OCI-LY7 (cell line): ENCODE data around the gene COL3A1. TPM values are rescaled to one million over a fixed set of nuclear protein-coding genes. Genes with fewer than 3 reads are reported as not detected.

Experiments
- BruUV-seq: library from RNA; stranded (reverse); fragments of 400-500 nt; replicated peaks from 2 replicates; lab custom pipeline; 2021; lab: Mats Ljungman, UMichigan
- CTCF ChIA-PET: fragments of 300-600 bp; sonication (Branson Sonifier 250); formaldehyde crosslinking; loops from one replicate; lab custom pipeline; 2022; ENCODE audit warnings: antibody characterized with exemption; ENCODE audit not compliant: unreplicated experiment; lab: Charles Lee
- POLR2A ChIA-PET: fragments of 300-600 bp; sonication (Branson Sonifier 250); formaldehyde crosslinking; loops from one replicate; lab custom pipeline; 2022; ENCODE audit warnings: antibody characterized with exemption; lab: Charles Lee
- DNase-seq: peaks from one replicate; pipeline ENCODE4 v3.0.0-alpha.2; 2015; ENCODE audit warnings: low spot score
- H2AFZ ChIP-seq: fragments of 200-600 bp; sonication (generic), shearing (Covaris generic); 2 replicates; pipeline ENCODE4 v1.6.1; 2014; ENCODE audit warnings: mild to moderate bottlenecking, antibody characterized with exemption, low read length, moderate library complexity
- H3K27ac ChIP-seq: fragments of 200-600 bp; sonication (generic); 2 replicates; pipeline ENCODE4 v1.5.1; 2014; ENCODE audit warnings: mixed run types, low read depth, mild to moderate bottlenecking, moderate library complexity, low read length, inconsistent platforms; ENCODE audit not compliant: poor library complexity, severe bottlenecking
- H3K36me3 ChIP-seq: fragments of 200-600 bp; sonication (generic); 2 replicates; pipeline ENCODE4 v1.6.1; 2014; ENCODE audit warnings: mild to moderate bottlenecking, antibody characterized with exemption, low read length, moderate library complexity, mixed read lengths; ENCODE audit not compliant: insufficient read depth
- H3K4me1 ChIP-seq: fragments of 200-600 bp; sonication (generic); 2 replicates; pipeline ENCODE4 v1.5.1; 2014; ENCODE audit warnings: mild to moderate bottlenecking, low read length; ENCODE audit not compliant: insufficient read depth, poor library complexity, severe bottlenecking
- H3K4me2 ChIP-seq: fragments of 200-600 bp; sonication (generic); 2 replicates; pipeline ENCODE4 v1.6.1; 2014; ENCODE audit warnings: mild to moderate bottlenecking, low read length
- H3K4me3 ChIP-seq: fragments of 200-600 bp; sonication (generic); 2 replicates; pipeline ENCODE4 v1.5.1; 2014; ENCODE audit warnings: mild to moderate bottlenecking, low read depth, low read length; ENCODE audit not compliant: poor library complexity, severe bottlenecking
- H3K79me2 ChIP-seq: fragments of 200-600 bp; sonication (generic); 2 replicates; pipeline ENCODE4 v1.6.1; 2016; ENCODE audit warnings: low read depth, mild to moderate bottlenecking, low read length, moderate library complexity, mixed read lengths; ENCODE audit not compliant: insufficient read depth
- H3K9me2 ChIP-seq: fragments of 200-600 bp; sonication (generic); 2 replicates; pipeline ENCODE4 v1.6.1; 2016; ENCODE audit warnings: mild to moderate bottlenecking, low read length, mixed read lengths; ENCODE audit not compliant: insufficient read depth
- H3K9me3 ChIP-seq: fragments of 200-600 bp; sonication (generic); 2 replicates; pipeline ENCODE4 v1.6.1; 2014; ENCODE audit warnings: mild to moderate bottlenecking, mixed run types, low read length, mixed read lengths
- H4K20me1 ChIP-seq: fragments of 200-600 bp; sonication (generic); 2 replicates; pipeline ENCODE4 v1.6.1; 2014; ENCODE audit warnings: mild to moderate bottlenecking, antibody characterized with exemption, low read length, moderate library complexity, mixed read lengths; ENCODE audit not compliant: insufficient read depth
- EZH2phosphoT487 ChIP-seq: fragments of 200-600 bp; sonication (generic); IDR thresholded peaks from 2 replicates; pipeline ENCODE4 v1.6.1; 2018; ENCODE audit warnings: low read depth, borderline replicate concordance, mild to moderate bottlenecking, mixed run types, antibody characterized with exemption, low read length, moderate library complexity, mixed read lengths
- intact Hi-C: fragments of 100-400 bp; cut with micrococcal nuclease; formaldehyde crosslinking; loops from one replicate; pipeline ENCODE4 v1.10.0; 2022; ENCODE audit not compliant: unreplicated experiment
- total RNA-seq, 2 experiments: library from RNA; depleted of rRNA in 1 of 2; stranded (reverse); fragments of >200 nt in 1 of 2; shearing (Covaris generic) in 1 of 2; gene quantifications; 2 replicates each; pipeline ENCODE4 v1.2.3, GENCODE V29; 2014 to 2022
- TF ChIP-seq, protein P1 (sequence below): fragments of 200-600 bp; sonication (generic); conservative IDR thresholded peaks from 2 replicates; pipeline ENCODE4 v1.5.1; 2014; ENCODE audit warnings: mild to moderate bottlenecking, antibody characterized with exemption, low read length, moderate library complexity, mixed read lengths

The COL3A1 gene
- total RNA-seq, 2 experiments from 2014 or later: not detected

- no peak for DNase-seq
- Histone ChIP-seq H3K4me2 (no peak overlapping the region), H4K20me1 (no peaks in the 10 kb centered on the region), H3K36me3 (no peaks in the 10 kb centered on the region), H3K27ac (no peak overlapping the region), H3K4me1 (no peaks in the 10 kb centered on the region), H3K9me3 (no peaks in the 10 kb centered on the region), H3K79me2 (no peaks in the 10 kb centered on the region), H3K4me3 (no peak overlapping the region), H2AFZ (no peak overlapping the region), H3K9me2 (no peaks in the 10 kb centered on the region)
- no peak for TF ChIP-seq EZH2phosphoT487
- TF ChIP-seq, protein P1, sequence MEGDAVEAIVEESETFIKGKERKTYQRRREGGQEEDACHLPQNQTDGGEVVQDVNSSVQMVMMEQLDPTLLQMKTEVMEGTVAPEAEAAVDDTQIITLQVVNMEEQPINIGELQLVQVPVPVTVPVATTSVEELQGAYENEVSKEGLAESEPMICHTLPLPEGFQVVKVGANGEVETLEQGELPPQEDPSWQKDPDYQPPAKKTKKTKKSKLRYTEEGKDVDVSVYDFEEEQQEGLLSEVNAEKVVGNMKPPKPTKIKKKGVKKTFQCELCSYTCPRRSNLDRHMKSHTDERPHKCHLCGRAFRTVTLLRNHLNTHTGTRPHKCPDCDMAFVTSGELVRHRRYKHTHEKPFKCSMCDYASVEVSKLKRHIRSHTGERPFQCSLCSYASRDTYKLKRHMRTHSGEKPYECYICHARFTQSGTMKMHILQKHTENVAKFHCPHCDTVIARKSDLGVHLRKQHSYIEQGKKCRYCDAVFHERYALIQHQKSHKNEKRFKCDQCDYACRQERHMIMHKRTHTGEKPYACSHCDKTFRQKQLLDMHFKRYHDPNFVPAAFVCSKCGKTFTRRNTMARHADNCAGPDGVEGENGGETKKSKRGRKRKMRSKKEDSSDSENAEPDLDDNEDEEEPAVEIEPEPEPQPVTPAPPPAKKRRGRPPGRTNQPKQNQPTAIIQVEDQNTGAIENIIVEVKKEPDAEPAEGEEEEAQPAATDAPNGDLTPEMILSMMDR: no peak
- intact Hi-C loops: no loop called here
- BruUV-seq: no TSS peak
- POLR2A ChIA-PET: interaction anchor here (0.7 kb wide), 1 partner anchor 55 kb away, joined by 3 read pairs; no protein-coding TSS in a partner anchor
- CTCF ChIA-PET: no interaction called here
Measured at GRCh38 chr2:188964976-188965546, 9.1 kb upstream of the COL3A1 start.

GRCh38 chr2:188965563-188965962 lies 8.6 kb upstream of the COL3A1 start:
- H3K9me3 ChIP-seq: no peaks in the 10 kb centered on the region
- no peaks in the 10 kb centered on the region for H4K20me1 ChIP-seq
- no peak overlapping the region for H3K4me2 ChIP-seq
- POLR2A ChIA-PET: interaction anchor here (1.4 kb wide), 1 partner anchor 10 kb away, joined by 4 read pairs; no protein-coding TSS in a partner anchor
- H3K9me2 ChIP-seq: no peaks in the 10 kb centered on the region
- H2AFZ ChIP-seq: no peak overlapping the region
- no peaks in the 10 kb centered on the region for H3K4me1 ChIP-seq
- intact Hi-C loops: no loop called here
- no peak overlapping the region for H3K27ac ChIP-seq
- H3K79me2 ChIP-seq: no peaks in the 10 kb centered on the region
- H3K36me3 ChIP-seq: no peaks in the 10 kb centered on the region
- no TSS peak for BruUV-seq
- DNase-seq: no peak
- no peak for TF ChIP-seq EZH2phosphoT487
- TF ChIP-seq, protein P1: no peak
- CTCF ChIA-PET: no interaction called here
- H3K4me3 ChIP-seq: no peak overlapping the region

DNA sequence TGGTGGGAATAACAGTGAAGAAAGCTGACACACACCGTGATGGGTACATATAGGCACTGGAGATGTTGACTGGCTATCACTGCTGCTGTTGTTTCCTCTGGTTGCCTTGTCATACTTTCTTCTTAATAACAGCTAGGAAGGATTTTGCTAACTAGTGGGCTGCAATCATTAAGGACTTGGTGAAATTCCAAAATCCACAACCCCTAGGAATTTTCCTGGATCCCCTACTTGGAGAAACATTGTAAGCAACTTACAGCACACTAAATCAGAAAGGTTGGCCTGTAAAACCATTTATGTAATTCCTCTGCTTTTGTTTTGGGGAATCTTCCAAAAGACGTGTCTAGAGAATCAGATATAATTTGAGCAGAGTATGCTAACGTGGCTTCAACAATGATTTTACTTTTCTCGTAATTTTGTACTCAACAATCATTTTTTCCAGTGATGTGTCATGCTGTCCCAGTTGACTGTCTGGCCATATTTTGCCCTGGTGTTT lies 8.0 kb upstream of the COL3A1 start:
- BruUV-seq: no TSS peak
- no peaks in the 10 kb centered on the region for H3K79me2 ChIP-seq
- no peaks in the 10 kb centered on the region for H3K9me3 ChIP-seq
- no peak overlapping the region for H3K4me3 ChIP-seq
- intact Hi-C loops: no loop called here
- H3K4me1 ChIP-seq: no peaks in the 10 kb centered on the region
- no peaks in the 10 kb centered on the region for H3K36me3 ChIP-seq
- POLR2A ChIA-PET: interaction anchor here (1.4 kb wide), 1 partner anchor 9 kb away, joined by 4 read pairs; no protein-coding TSS in a partner anchor
- H3K9me2 ChIP-seq: no peaks in the 10 kb centered on the region
- no peak overlapping the region for H3K27ac ChIP-seq
- TF ChIP-seq, protein P1: no peak
- no peak for TF ChIP-seq EZH2phosphoT487
- H4K20me1 ChIP-seq: no peaks in the 10 kb centered on the region
- no peak for DNase-seq
- H3K4me2 ChIP-seq: no peak overlapping the region
- no peak overlapping the region for H2AFZ ChIP-seq
- CTCF ChIA-PET: no interaction called here
